SK-N-SH (cell line): ENCODE results near the gene FERMT1. TPM values are rescaled to one million over a fixed set of nuclear protein-coding genes. Genes with fewer than 3 reads are reported as not detected.

Experiments used
- CTCF ChIA-PET: fragments of 300-600, 350-600 bp; formaldehyde crosslinking; extraction: SDS; loops from one replicate; lab custom pipeline; 2021; lab: Yijun Ruan, JAX
- POLR2A ChIA-PET: fragments of 350-600 bp; sonication (Branson Sonifier 250); formaldehyde crosslinking; extraction: SDS; loops from one replicate; lab custom pipeline; 2020; ENCODE audit warnings: antibody characterized with exemption, inconsistent platforms; lab: Yijun Ruan, JAX
- DNase-seq: peaks from one replicate; pipeline ENCODE4 v3.0.0; 2012
- H2AFZ ChIP-seq: fragments of 200-600 bp; sonication (generic); 2 replicates; pipeline ENCODE4 v1.8.1; 2016; ENCODE audit warnings: antibody characterized with exemption, mild to moderate bottlenecking, low read depth
- H3F3A ChIP-seq: fragments of 200-600 bp; sonication (generic); replicated peaks from 2 replicates; pipeline ENCODE3; 2016; ENCODE audit warnings: antibody characterized with exemption, mild to moderate bottlenecking; ENCODE audit not compliant: insufficient read depth
- H3K27ac ChIP-seq, 2 experiments: fragments of 200-500 bp in 1 of 2; fragments of 200-600 bp in 1 of 2; sonication (Bioruptor generic) in 1 of 2; sonication (generic), shearing (Covaris generic) in 1 of 2; 2 replicates each; pipeline versions ENCODE4 v1.5.1 to v1.6.1; 2014 to 2016; ENCODE audit warnings: low read depth in 2 of 2, inconsistent platforms in 1 of 2, low read length in 1 of 2, mild to moderate bottlenecking in 1 of 2, mixed read lengths in 1 of 2
- H3K27me3 ChIP-seq: fragments of 200-600 bp; sonication (generic), shearing (Covaris generic); 2 replicates; pipeline ENCODE4 v1.6.1; 2016; ENCODE audit warnings: mixed run types; ENCODE audit not compliant: insufficient read depth
- H3K36me3 ChIP-seq, 2 experiments: fragments of 200-500 bp in 1 of 2; fragments of 200-600 bp in 1 of 2; sonication (Bioruptor generic) in 1 of 2; sonication (generic) in 1 of 2; replicated peaks in 1 of 2; 2 replicates each; pipeline versions ENCODE3 to v1.5.1; 2014 to 2016; ENCODE audit warnings: low read length in 1 of 2, mild to moderate bottlenecking in 1 of 2; ENCODE audit not compliant: insufficient read depth in 2 of 2, control insufficient read depth in 1 of 2
- H3K4me1 ChIP-seq, 2 experiments: fragments of 200-500 bp in 1 of 2; fragments of 200-600 bp in 1 of 2; sonication (Bioruptor generic) in 1 of 2; sonication (generic), shearing (Covaris generic) in 1 of 2; 2 replicates each; pipeline versions ENCODE4 v1.5.1 to v1.6.1; 2014 to 2016; ENCODE audit warnings: low read depth in 1 of 2, low read length in 1 of 2, mixed run types in 1 of 2; ENCODE audit not compliant: insufficient read depth in 2 of 2, control insufficient read depth in 1 of 2
- H3K4me2 ChIP-seq: fragments of 200-600 bp; sonication (generic), shearing (Covaris generic); 2 replicates; pipeline ENCODE4 v1.6.1; 2017; ENCODE audit warnings: mixed run types
- H3K4me3 ChIP-seq, 2 experiments: fragments of 200-500 bp in 1 of 2; fragments of 200-600 bp in 1 of 2; sonication (Bioruptor generic) in 1 of 2; sonication (generic), shearing (Covaris generic) in 1 of 2; 2 replicates each; pipeline versions ENCODE4 v1.5.1 to v1.8.1; 2014 to 2016; ENCODE audit warnings: low read depth in 2 of 2, inconsistent platforms in 1 of 2, low read length in 1 of 2, mild to moderate bottlenecking in 1 of 2, mixed read lengths in 1 of 2, moderate library complexity in 1 of 2
- H3K79me2 ChIP-seq: fragments of 200-600 bp; sonication (generic); 2 replicates; pipeline ENCODE4 v1.8.1; 2017; ENCODE audit warnings: mild to moderate bottlenecking; ENCODE audit not compliant: insufficient read depth
- H3K9ac ChIP-seq: fragments of 200-600 bp; sonication (generic); 2 replicates; pipeline ENCODE4 v1.6.1; 2017; ENCODE audit warnings: mixed run types
- H3K9me2 ChIP-seq: fragments of 200-600 bp; sonication (generic); 2 replicates; pipeline ENCODE4 v1.6.1; 2017; ENCODE audit warnings: mixed run types
- H3K9me3 ChIP-seq: fragments of 200-600 bp; sonication (generic); 2 replicates; pipeline ENCODE4 v1.6.1; 2017; ENCODE audit warnings: mixed run types, mild to moderate bottlenecking, moderate library complexity
- H4K20me1 ChIP-seq: fragments of 200-600 bp; sonication (generic); 2 replicates; pipeline ENCODE4 v1.6.1; 2017; ENCODE audit warnings: mild to moderate bottlenecking, mixed run types; ENCODE audit not compliant: insufficient read depth
- FOXM1 ChIP-seq: IDR thresholded peaks from 2 replicates; pipeline ENCODE4 v1.4.0; 2012; ENCODE audit warnings: low read depth, mild to moderate bottlenecking
- IRF3 ChIP-seq: fragments of 150-350 bp; IDR thresholded peaks from 2 replicates; pipeline ENCODE4 v1.6.1; 2016; ENCODE audit warnings: mild to moderate bottlenecking, low read depth, low read length
- RAD21 ChIP-seq: IDR thresholded peaks from 2 replicates; pipeline ENCODE4 v1.6.1; 2012; ENCODE audit warnings: mild to moderate bottlenecking, low read length
- RCOR1 ChIP-seq: fragments of 150-350 bp; IDR thresholded peaks from 2 replicates; pipeline ENCODE4 v1.6.1; 2017; ENCODE audit warnings: antibody characterized with exemption, low read length
- RXRA ChIP-seq: IDR thresholded peaks from 2 replicates; pipeline ENCODE4 v1.4.0; 2012; ENCODE audit warnings: low read depth, mild to moderate bottlenecking, borderline replicate concordance
- TCF12 ChIP-seq: IDR thresholded peaks from 2 replicates; pipeline ENCODE4 v1.4.0; 2012
- WGBS: methylation state at CpG from one replicate; pipeline ENCODE4 v1.1.6; 2017; ENCODE audit warnings: low lambda C conversion rate; 5-methylcytosine and 5-hydroxymethylcytosine counted together
- polyA plus RNA-seq, 3 experiments: library from polyadenylated mRNA; depleted of rRNA; stranded (reverse); fragments of >200 nt; gene quantifications; 2 replicates each; pipeline ENCODE4 v1.2.3, GENCODE V29; 2012
- TF ChIP-seq, protein P1 (sequence below): IDR thresholded peaks from 2 replicates; pipeline ENCODE4 v1.4.0; 2012; ENCODE audit warnings: low read depth

Gene FERMT1
- polyA plus RNA-seq, 1 of the 3 experiments (the other 2 are of a cell fraction) = 0.81 TPM

GRCh38 chr20:6040958-6041807 is 81.6 kb downstream of the FERMT1 start:
- no peak for TF ChIP-seq RXRA
- TF ChIP-seq, protein P1, sequence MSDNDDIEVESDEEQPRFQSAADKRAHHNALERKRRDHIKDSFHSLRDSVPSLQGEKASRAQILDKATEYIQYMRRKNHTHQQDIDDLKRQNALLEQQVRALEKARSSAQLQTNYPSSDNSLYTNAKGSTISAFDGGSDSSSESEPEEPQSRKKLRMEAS = no peak
- no peak for TF ChIP-seq RCOR1
- no peak for TF ChIP-seq TCF12
- ChIA-PET CTCF (interaction anchor here (1.1 to 1.6 kb wide), 2 partner anchors 10 to 17 kb away, joined by 3 read pairs; no protein-coding TSS in a partner anchor), POLR2A (no interaction called here)
- H3K9me3 ChIP-seq = no peaks in the 10 kb centered on the region
- H3K9ac ChIP-seq = no peak overlapping the region
- H2AFZ ChIP-seq = no peak overlapping the region
- peaks cover 20 to 40% of the 10 kb centered on the region in 2 experiments for H3K36me3 ChIP-seq
- H3K27me3 ChIP-seq = no peaks in the 10 kb centered on the region
- H3K27ac ChIP-seq = no peak overlapping the region
- no peaks in the 10 kb centered on the region for H3K79me2 ChIP-seq
- WGBS = 97% methylated on average over 29 of the region's 67 CpGs
- no peaks in the 10 kb centered on the region; a peak in 1 of 4 replicates for H3K4me1 ChIP-seq
- H3K4me3 ChIP-seq = no peak overlapping the region
- no peak overlapping the region for H3K4me2 ChIP-seq
- no peaks in the 10 kb centered on the region for H3F3A ChIP-seq
- H3K9me2 ChIP-seq = no peaks in the 10 kb centered on the region
- DNase-seq = no peak
- H4K20me1 ChIP-seq = no peaks in the 10 kb centered on the region

GRCh38 chr20:6040540-6040939 is 82.3 kb downstream of the FERMT1 start:
- WGBS = 95% methylated on average over 8 of the region's 8 CpGs
- no peak overlapping the region for H2AFZ ChIP-seq
- H3K79me2 ChIP-seq = no peaks in the 10 kb centered on the region
- TF ChIP-seq FOXM1 = no peak
- POLR2A ChIA-PET = no interaction called here
- no peaks in the 10 kb centered on the region; a peak in 1 of 4 replicates for H3K4me1 ChIP-seq
- no peak overlapping the region for H3K4me2 ChIP-seq
- H3K36me3 ChIP-seq = peaks cover 23 to 40% of the 10 kb centered on the region in 2 experiments
- no peak overlapping the region for H3K9ac ChIP-seq
- no peak overlapping the region for H3K4me3 ChIP-seq
- DNase-seq = no peak
- H3K9me2 ChIP-seq = no peaks in the 10 kb centered on the region
- H3K27me3 ChIP-seq = no peaks in the 10 kb centered on the region
- H3F3A ChIP-seq = no peaks in the 10 kb centered on the region
- no peak overlapping the region for H3K27ac ChIP-seq
- H3K9me3 ChIP-seq = no peaks in the 10 kb centered on the region
- H4K20me1 ChIP-seq = no peaks in the 10 kb centered on the region
- CTCF ChIA-PET = interaction anchor here (1.1 to 1.2 kb wide), 2 partner anchors 11 to 34 kb away, joined by 3 read pairs; no protein-coding TSS in a partner anchor

DNA sequence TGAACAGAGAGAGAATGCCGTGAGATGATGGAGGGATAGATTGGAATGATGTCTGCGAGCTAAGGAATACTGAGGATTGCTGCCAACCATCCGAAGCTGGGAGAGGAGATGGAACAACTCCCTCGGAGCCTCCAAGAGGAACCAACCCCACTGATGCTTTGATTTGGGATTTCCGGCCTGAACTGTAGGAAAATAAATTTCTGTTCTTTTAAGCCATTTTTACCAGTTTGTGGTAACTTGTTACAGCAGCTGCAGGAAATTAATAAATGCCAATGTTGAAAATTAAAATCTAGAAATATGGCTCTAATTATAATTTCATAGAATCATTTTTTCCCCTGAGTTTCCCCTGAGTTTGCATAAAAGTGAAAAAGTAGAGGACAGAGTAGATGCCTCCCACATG is 83.1 kb downstream of the FERMT1 start:
- Histone ChIP-seq H3K9me2 (no peaks in the 10 kb centered on the region), H3K9me3 (no peaks in the 10 kb centered on the region), H4K20me1 (no peaks in the 10 kb centered on the region), H3K27me3 (no peaks in the 10 kb centered on the region), H3K4me3 (no peak overlapping the region), H3K4me1 (no peaks in the 10 kb centered on the region; a peak in 1 of 4 replicates), H2AFZ (no peak overlapping the region), H3K9ac (no peak overlapping the region), H3K4me2 (no peak overlapping the region), H3K27ac (no peak overlapping the region), H3K79me2 (no peaks in the 10 kb centered on the region), H3F3A (no peaks in the 10 kb centered on the region)
- no peak for DNase-seq
- POLR2A ChIA-PET = no interaction called here
- CTCF ChIA-PET = interaction anchor here (1.1 to 1.2 kb wide), 3 partner anchors 11 to 34 kb away, joined by 3 read pairs; no protein-coding TSS in a partner anchor
- 97% methylated on average over 5 of the region's 5 CpGs for WGBS
- TF ChIP-seq IRF3 = no peak
- TF ChIP-seq RAD21 = no peak
- TF ChIP-seq, all 33 proteins: peak for 0
- H3K36me3 ChIP-seq = peaks cover 30 to 47% of the 10 kb centered on the region in 2 experiments
